ENCODE measurements around the gene FBLIM1.
A peak's percentile ranks its signal among the peaks of the same experiment; 100 is the strongest.

FBLIM1 gene

DNA sequence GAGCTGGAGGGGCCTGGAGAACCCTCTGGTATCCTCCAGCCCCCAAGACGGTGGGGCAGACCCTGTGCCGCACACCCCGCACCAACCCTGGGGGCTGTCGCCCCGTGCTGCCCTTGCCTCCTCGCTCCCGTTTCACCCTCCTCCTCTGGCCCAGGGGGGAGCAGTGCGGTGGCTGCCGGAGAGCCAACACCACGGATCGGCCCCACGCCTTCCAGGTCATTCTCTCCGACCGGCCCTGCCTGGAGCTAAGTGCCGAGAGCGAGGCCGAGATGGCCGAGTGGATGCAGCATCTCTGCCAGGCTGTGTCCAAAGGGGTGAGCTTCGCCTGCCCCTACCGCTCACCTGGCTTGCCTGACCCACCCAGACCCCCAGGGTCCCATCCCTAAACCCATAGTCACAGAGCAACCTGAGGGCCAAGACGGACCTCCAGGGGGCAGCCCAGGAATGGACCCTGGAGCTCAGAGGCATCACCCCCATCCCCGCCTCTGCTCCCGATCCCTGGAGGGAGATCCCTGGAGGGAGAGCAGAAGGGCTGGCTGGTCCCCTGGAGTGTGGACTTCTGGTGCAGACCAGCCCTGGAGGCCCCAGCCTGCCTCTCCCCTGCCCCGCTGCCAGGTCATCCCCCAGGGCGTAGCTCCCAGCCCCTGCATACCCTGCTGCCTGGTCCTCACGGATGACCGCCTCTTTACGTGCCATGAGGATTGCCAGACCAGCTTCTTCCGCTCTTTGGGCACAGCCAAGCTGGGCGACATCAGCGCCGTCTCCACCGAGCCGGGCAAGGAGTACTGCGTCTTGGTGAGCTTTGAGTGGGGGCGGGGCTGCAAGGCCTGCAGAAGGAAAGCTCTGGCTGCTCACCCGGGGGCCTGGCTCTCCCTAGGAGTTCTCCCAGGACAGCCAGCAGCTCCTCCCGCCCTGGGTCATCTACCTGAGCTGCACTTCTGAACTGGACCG lies 26.6 kb upstream of the FBLIM1 start:
- no peak for DNase-seq

DNA sequence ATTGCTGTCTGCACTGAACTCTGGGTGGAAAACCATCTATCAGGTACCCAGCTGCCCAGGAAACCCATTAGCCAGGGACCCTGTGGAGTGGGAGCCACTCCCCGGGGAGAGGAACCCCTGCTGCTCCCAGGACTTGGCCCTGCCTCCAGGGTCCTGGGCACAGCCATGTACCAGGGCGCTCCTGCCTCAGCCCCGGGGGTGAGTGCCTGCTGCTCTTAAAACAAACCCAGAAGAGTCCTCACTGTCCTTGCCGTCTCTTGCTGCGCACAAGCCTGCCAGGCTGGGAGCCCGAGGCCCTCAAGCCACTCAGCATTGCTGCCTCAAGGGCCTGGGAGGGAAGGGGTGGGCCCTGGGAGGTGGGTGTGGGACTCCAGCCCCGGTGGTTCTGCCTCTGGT lies 25.9 kb upstream of the FBLIM1 start:
- no peak for DNase-seq

- DNase-seq = no peak
Observed at GRCh38 chr1:15733218-15733725, 25.3 kb upstream of the FBLIM1 start.

DNA sequence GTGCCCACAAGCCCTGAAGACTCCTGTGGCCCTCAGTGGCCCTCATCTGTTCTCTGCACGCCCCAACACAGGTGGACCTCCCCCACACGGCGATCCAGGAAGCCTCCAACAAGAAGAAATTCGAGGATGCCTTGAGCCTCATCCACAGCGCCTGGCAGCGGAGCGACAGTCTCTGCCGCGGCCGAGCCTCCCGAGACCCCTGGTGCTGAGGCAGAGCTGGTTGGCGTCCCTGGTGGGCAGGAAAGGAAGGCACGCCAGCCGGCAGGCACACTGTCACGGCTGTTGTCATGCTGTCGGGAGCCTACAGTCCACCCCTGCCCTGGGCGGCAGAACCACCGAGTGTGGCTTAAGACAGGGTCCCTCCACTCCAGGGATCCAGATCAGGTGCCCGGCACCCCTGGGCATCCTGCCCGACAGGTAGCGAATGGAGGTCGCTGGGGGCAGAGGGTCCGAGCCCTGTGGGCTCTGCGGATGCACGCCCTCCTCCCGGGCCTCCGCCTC lies 24.8 kb upstream of the FBLIM1 start:
- no peak for DNase-seq

GRCh38 chr1:15734296-15734695 lies 24.3 kb upstream of the FBLIM1 start:
- no peak for DNase-seq

GRCh38 chr1:15734901-15735300 lies 23.7 kb upstream of the FBLIM1 start:
- no peak for DNase-seq

- no peak for DNase-seq
Observed at GRCh38 chr1:15735304-15736037, 23.1 kb upstream of the FBLIM1 start.

DNA sequence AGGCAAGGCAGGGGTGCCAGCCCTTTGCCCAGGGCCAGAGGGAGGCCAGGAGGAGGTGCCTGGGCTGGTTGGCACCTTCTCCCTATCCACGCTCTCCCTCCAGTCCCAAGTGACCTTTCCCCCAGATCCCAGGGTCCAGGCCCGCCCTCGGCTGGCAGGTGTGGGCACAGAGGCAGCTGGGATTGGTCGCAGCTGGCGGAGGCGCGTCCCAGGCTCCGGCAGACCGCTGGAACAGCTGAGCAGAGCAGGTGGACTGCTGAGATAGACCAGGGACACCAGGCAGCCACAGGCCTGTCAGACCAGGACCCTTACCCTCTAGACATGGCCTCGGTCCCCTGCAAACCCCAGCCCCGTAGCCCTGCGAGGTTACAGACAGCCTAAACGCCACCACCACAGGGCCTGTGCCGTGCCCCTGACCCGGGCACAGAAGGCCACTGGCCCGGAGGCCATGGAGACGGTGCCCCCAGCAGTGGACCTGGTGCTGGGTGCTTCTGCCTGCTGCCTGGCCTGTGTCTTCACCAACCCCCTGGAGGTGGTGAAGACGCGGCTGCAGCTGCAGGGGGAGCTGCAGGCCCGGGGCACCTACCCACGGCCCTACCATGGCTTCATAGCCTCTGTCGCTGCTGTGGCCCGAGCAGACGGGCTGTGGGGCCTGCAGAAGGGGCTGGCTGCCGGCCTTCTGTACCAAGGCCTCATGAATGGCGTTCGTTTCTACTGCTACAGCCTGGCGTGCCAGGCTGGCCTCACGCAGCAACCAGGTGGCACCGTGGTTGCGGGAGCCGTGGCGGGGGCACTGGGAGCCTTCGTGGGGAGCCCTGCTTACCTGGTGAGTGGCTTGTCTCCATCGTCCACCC lies 22.3 kb upstream of the FBLIM1 start, which contains the start of gene SLC25A34:
TSS of gene SLC25A34 (plus strand) at position 221 of the 854 bp plus-strand sequence. CDS start at position 449, 228 bp downstream.
- DNase-seq = no peak

DNA sequence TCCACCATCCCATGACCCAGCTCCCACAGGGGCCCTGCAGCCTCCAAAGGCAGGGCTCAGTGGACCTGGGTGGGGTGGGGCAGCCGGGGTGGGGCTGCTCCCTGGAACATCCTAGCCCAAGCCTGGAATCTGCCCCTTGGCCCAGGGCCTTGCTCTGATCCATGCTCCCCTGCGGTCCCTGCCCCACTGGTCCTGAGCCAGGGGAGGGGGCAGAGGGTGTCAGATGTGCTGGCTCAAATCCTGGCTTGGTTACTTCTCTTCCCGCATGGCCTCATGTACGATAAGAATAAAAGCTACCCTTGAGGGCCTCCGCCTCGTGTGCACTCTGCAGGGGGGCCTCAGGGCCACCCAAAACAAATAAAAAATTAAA lies 21.7 kb upstream of the FBLIM1 start:
- no peak for DNase-seq

DNA sequence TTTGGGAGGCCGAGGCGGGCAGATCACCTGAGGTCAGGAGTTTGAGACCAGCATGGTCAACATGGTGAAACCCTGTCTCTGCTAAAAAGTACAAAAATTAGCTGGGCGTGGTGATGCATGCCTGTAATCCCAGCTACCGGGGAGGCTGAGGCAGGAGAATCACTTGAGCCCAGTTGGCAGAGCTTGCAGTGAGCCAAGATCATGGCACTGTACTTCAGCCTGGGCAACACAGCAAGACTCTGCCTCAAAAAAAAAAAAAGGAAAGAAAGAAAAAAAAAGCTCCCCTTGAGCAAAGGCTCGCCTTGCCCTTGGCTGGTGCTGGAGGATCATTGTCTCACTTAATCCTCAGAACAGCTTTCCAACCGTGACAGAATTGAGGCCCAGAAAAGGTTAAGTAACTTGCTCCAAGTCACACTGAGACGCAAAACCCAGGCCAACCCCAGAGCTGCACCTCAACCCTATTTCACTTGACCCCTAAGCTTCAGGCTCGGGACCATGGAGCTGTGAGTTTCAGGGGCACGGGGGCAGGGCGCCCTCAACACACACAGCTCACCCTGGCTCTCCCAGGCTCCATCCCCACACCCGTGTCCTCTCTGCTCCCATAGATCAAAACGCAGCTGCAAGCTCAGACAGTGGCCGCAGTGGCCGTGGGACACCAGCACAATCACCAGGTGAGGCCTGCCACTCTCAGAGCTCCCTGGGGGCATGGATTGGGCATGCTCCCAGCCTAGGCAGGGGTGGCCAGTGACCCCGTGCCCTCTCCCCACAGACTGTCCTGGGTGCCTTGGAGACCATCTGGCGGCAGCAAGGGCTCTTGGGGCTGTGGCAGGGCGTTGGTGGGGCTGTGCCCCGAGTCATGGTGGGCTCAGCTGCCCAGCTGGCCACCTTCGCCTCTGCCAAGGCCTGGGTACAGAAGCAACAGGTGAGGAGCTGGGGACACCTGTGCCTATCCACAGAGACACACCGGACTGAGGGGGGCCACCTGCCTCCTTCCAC lies 21.0 kb upstream of the FBLIM1 start:
- DNase-seq = no peak

DNA sequence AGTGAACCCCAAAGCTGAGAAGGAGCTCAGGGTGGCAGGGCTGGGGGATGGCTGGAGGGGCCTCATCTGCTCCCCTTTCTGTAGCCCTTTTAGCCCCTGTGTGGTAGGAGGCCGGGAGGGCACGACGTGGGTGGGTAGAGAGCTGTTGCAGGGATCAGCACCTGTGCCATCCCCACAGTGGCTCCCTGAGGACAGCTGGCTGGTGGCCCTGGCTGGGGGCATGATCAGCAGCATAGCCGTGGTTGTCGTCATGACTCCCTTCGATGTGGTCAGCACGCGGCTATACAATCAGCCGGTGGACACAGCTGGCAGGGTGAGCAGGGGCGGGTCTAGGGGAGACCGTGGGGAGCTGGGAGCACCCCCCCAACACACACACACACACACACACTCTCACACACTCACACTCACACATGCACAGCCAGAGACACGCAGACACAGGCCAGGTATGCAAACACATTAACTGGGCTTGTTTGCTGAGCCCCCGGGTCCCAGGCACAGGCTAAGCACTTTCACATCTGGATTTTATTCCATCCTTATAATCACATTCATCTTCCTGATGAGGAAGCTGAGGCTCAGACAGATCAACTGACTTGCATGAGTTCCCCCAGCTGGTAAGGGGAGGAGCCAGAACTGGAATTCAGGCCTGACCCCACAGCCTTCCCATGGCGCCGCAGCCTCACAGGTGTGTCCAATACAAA lies 20.0 kb upstream of the FBLIM1 start:
- no peak for DNase-seq

GRCh38 chr1:15739259-15739658 lies 19.3 kb upstream of the FBLIM1 start:
- DNase-seq = no peak

- no peak for DNase-seq
Observed at GRCh38 chr1:15739745-15740144, 18.9 kb upstream of the FBLIM1 start.

- peak; percentile 37 for DNase-seq
Observed at GRCh38 chr1:15740924-15741850, 17.4 kb upstream of the FBLIM1 start.

GRCh38 chr1:15742339-15742801 lies 16.2 kb upstream of the FBLIM1 start, which contains the start of gene TMEM82:
TSS of gene TMEM82 (plus strand) at chr1:15742499. CDS start at chr1:15742560, 61 bp downstream.
- DNase-seq = no peak

DNA sequence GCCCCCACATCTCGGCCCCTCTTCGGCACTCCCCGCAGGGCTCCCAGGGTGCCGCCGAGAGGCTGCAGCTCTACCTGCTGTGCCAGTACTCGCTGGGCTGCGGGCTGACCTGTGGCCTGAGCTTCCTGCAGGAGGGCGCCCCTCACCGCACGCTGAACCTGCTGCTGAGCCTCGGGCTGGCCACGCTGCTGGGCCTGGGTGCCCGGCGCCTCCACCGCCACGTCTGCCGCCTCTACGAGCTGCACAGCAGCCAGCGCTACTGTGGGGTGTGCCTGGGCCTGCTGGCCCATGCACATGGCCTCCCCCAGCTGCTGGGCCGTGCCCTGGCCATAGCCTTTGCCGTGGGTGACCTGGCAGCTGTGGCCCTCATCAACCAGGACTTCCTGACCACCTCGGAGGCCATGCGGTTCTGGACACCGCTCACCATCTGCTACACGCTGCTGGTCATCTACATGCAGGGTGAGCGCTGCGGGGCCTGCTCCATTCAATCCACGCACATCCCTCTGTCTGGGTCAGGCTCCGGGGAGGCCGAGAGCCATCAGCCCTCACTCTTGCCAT lies 14.4 kb upstream of the FBLIM1 start:
- no peak for DNase-seq

DNA sequence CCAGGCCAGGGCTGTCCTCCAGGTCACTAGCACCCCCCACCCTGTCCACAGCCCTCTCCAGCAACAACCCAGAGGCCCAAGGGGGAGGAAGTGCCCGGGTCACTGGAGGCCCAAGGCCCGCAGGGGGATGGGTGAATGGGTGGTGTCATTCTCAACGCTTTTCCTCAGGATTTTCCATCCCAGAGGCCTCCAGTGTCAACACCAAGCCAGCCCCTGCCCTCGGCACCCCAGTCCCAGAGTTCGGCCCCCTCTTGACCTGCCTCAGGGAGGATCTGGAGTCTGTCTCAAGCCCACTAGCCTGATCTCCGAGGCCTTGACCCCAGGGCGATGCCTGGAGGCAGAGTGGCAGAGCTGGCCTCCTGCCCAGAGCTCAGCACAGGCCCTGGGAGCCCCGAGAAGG lies 11.2 kb upstream of the FBLIM1 start:
- no peak for DNase-seq

DNA sequence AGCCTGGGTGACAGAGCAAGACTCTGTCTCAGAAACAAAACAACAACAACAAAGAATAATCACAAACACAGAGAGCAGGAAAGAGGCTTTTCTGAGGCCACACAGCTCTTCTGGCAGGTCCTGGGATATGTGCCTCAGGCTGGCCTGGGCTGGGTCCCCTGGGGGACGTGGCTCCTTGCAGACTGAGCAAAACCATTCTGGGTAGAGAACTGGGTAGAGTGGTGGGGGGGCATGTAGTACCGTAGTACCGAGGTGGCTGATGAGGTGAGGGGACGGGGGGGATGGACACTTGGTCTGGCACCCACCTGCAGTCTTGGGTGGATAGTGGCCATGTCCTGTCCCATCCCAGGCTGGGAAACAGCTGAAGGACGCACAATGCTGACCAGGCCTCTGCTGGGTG lies 10.3 kb upstream of the FBLIM1 start:
- no peak for DNase-seq
